Osteoblast (primary cell): ENCODE data around the gene FREM1. TPM values are rescaled to one million over a fixed set of nuclear protein-coding genes. Genes with fewer than 3 reads are reported as not detected.

Experiments
- DNase-seq: peaks from one replicate; pipeline ENCODE4 v3.0.0; 2011; ENCODE audit warnings: low spot score, mixed read lengths; ENCODE audit not compliant: insufficient read length; ENCODE audit errors: missing footprints
- H2AFZ ChIP-seq: 2 replicates; pipeline ENCODE4 v1.6.0; 2011; ENCODE audit warnings: mild to moderate bottlenecking, low read length
- H3K27ac ChIP-seq: 2 replicates; pipeline ENCODE4 v1.5.1; 2011; ENCODE audit warnings: mild to moderate bottlenecking, low read depth, low read length, moderate library complexity
- H3K27me3 ChIP-seq: 2 replicates; pipeline ENCODE4 v1.6.0; 2012; ENCODE audit warnings: mild to moderate bottlenecking, control low read depth, inconsistent platforms, low read length, moderate library complexity; ENCODE audit not compliant: insufficient read depth
- H3K36me3 ChIP-seq: 2 replicates; pipeline ENCODE4 v1.5.1; 2011; ENCODE audit warnings: mild to moderate bottlenecking, low read length, control low read depth, moderate library complexity; ENCODE audit not compliant: insufficient read depth
- H3K4me1 ChIP-seq: 2 replicates; pipeline ENCODE4 v1.5.1; 2011; ENCODE audit warnings: mild to moderate bottlenecking, low read length, control low read depth, moderate library complexity; ENCODE audit not compliant: insufficient read depth
- H3K4me2 ChIP-seq: 2 replicates; pipeline ENCODE4 v1.6.0; 2011; ENCODE audit warnings: mild to moderate bottlenecking, low read length; ENCODE audit not compliant: insufficient read depth
- H3K4me3 ChIP-seq: fragments of 200-600 bp; sonication (generic); 3 replicates; pipeline ENCODE4 v1.5.1; 2012; ENCODE audit warnings: mild to moderate bottlenecking, low read length, inconsistent platforms; ENCODE audit not compliant: insufficient read depth
- H3K79me2 ChIP-seq: 2 replicates; pipeline ENCODE4 v1.6.0; 2012; ENCODE audit warnings: mild to moderate bottlenecking, low read length, control low read depth, inconsistent platforms; ENCODE audit not compliant: insufficient read depth
- H3K9me3 ChIP-seq: 2 replicates; pipeline ENCODE4 v1.5.1; 2011; ENCODE audit warnings: low read depth, low read length, control low read depth
- H4K20me1 ChIP-seq: 2 replicates; pipeline ENCODE4 v1.6.0; 2012; ENCODE audit warnings: mild to moderate bottlenecking, low read length, control low read depth; ENCODE audit not compliant: insufficient read depth
- total RNA-seq: library from RNA; depleted of rRNA; stranded (reverse); fragments of >200 nt; gene quantifications from 2 replicates; pipeline ENCODE4 v1.2.3, GENCODE V29; 2012
- TF ChIP-seq, protein P1 (sequence below): IDR thresholded peaks from 2 replicates; pipeline ENCODE4 v1.5.1; 2011; ENCODE audit warnings: mild to moderate bottlenecking, low read depth, low read length, moderate library complexity; ENCODE audit errors: extremely low read depth

Gene FREM1
- total RNA-seq, 1 donor: 0.72 TPM

DNA sequence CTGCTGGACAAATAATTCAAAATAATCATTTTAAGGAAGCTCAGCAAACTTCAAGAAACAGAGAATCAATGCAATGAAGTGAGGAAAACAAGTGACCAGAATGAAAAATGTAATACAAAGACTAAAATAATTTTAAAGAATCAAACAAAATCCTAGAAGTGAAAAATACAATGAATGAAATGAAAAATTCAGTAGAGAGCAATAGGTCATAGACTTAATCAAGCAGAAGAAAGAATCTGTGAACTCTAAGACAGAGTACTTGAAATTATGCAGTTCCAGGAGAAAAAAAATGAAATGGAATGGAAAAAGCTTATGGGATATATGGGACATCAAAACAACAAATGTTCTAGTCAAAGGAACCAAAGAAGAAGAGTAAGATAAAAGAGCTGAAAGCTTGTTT, 205.1 kb downstream of the FREM1 start:
- no peaks in the 10 kb centered on the region for H3K36me3 ChIP-seq
- H3K27ac ChIP-seq: no peak overlapping the region
- no peaks in the 10 kb centered on the region for H3K4me1 ChIP-seq
- no peak overlapping the region for H2AFZ ChIP-seq
- no peak overlapping the region for H3K4me2 ChIP-seq
- peaks cover 10% of the 10 kb centered on the region for H3K27me3 ChIP-seq
- TF ChIP-seq, protein P1, sequence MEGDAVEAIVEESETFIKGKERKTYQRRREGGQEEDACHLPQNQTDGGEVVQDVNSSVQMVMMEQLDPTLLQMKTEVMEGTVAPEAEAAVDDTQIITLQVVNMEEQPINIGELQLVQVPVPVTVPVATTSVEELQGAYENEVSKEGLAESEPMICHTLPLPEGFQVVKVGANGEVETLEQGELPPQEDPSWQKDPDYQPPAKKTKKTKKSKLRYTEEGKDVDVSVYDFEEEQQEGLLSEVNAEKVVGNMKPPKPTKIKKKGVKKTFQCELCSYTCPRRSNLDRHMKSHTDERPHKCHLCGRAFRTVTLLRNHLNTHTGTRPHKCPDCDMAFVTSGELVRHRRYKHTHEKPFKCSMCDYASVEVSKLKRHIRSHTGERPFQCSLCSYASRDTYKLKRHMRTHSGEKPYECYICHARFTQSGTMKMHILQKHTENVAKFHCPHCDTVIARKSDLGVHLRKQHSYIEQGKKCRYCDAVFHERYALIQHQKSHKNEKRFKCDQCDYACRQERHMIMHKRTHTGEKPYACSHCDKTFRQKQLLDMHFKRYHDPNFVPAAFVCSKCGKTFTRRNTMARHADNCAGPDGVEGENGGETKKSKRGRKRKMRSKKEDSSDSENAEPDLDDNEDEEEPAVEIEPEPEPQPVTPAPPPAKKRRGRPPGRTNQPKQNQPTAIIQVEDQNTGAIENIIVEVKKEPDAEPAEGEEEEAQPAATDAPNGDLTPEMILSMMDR: no peak
- H3K9me3 ChIP-seq: no peaks in the 10 kb centered on the region
- H3K79me2 ChIP-seq: no peaks in the 10 kb centered on the region
- H4K20me1 ChIP-seq: no peaks in the 10 kb centered on the region
- no peak overlapping the region for H3K4me3 ChIP-seq
- DNase-seq: no peak

DNA sequence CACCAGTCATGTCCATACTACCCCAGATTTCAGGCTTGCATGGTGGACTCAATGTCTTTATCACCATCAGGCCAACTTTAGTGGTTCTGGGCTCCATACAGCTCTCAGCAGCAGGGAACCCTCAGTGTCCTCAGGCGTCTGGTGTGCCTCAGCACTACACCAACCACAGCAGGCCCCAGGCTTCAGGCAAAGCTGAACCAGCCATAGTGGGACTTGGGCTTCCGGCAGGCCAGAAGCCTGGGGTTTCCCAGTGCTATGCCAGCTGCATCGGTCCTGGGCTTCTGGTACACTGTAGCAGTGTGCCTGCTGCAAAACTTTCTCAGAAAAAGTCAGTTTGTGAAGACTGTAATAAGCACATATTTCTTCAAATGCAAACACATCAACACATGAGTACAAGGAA, 205.9 kb downstream of the FREM1 start:
- no peak for DNase-seq
- no peak overlapping the region for H3K4me2 ChIP-seq
- H3K27me3 ChIP-seq: peaks cover 10% of the 10 kb centered on the region
- no peaks in the 10 kb centered on the region for H3K79me2 ChIP-seq
- no peak overlapping the region for H3K27ac ChIP-seq
- no peak overlapping the region for H3K4me3 ChIP-seq
- H2AFZ ChIP-seq: no peak overlapping the region
- no peaks in the 10 kb centered on the region for H4K20me1 ChIP-seq
- TF ChIP-seq, protein P1: no peak
- H3K4me1 ChIP-seq: no peaks in the 10 kb centered on the region
- no peaks in the 10 kb centered on the region for H3K9me3 ChIP-seq
- H3K36me3 ChIP-seq: no peaks in the 10 kb centered on the region

DNA sequence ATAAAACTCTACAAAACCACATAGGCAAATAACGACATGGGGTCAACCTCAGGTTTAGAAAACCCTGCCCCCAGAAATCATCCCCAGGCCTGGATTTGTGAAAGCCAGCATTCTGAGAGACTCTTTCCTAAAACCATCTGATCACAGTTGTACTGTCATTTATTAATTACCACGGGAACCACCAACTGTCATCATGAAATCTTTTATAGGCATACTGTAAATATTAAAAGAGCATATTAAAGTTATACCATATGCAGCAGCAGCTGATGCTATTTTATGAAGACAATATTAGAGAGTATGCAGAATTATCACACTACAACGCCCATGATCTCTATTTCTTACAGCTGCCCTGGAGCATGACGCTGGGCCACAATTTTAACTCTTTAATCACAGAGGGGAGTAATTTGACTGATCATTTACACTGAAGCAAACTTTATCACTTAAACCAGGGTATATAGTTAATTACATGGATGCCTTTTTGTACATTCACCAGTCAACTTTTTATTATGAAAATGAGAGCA, 208.0 kb downstream of the FREM1 start:
- no peaks in the 10 kb centered on the region for H3K4me1 ChIP-seq
- no peaks in the 10 kb centered on the region for H3K36me3 ChIP-seq
- H3K4me3 ChIP-seq: no peak overlapping the region
- TF ChIP-seq, protein P1: no peak
- no peak overlapping the region for H3K27ac ChIP-seq
- H3K79me2 ChIP-seq: no peaks in the 10 kb centered on the region
- DNase-seq: no peak
- H4K20me1 ChIP-seq: no peaks in the 10 kb centered on the region
- no peak overlapping the region for H3K4me2 ChIP-seq
- H2AFZ ChIP-seq: no peak overlapping the region
- H3K9me3 ChIP-seq: no peaks in the 10 kb centered on the region
- peaks cover 18% of the 10 kb centered on the region for H3K27me3 ChIP-seq

DNA sequence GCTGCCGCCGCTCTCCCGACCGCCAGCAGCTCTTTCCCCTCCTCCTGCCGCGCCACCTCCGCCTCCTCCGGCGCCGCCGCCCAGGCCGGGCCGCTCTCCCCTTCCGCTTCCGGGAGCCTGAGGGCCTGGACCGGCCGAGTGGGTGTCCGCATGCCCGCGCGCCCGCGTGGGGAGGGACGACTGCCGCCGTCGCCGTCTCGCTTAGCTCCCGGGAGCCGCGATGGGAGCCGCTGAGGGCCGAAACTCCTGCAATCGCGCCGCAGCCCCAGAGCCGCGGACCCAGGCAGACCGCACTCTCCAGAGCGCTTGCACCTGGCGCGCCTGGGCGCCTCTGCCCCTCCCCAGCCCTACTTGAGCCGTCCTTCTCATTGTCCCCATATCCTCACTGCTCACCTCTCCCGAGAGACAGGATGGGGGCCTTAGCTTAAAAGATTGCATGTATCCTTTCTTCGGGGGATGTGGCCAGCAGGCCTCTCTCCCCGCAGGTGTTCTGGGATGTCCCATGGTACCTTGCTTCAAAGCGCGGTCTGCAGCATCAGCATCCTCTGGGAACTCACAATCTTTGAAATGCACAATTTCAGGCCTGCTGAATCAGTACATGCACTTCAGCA, 216.9 kb downstream of the FREM1 start, which contains the start of gene ZDHHC21:
Gene ZDHHC21 (minus strand): TSS at position 182 of the 611 bp plus-strand sequence. CDS start 19,092 bp downstream, outside the sequence.
- Histone ChIP-seq H3K4me1 (peaks cover 19% of the 10 kb centered on the region), H3K27ac (no peak within 1 kb of the TSS), H3K9me3 (no peaks in the 10 kb centered on the region), H3K79me2 (peaks cover 24% of the 10 kb centered on the region), H3K4me2 (peak within 1 kb of the TSS; percentile 88), H3K27me3 (peaks cover 16% of the 10 kb centered on the region), H3K36me3 (peaks cover 5% of the 10 kb centered on the region), H4K20me1 (no peaks in the 10 kb centered on the region), H2AFZ (peak within 1 kb of the TSS; percentile 92), H3K4me3 (peak within 1 kb of the TSS; percentile 78)
- DNase-seq: peak; percentile 93
- TF ChIP-seq, protein P1: no peak
